IMR-90 (cell line): Measurements from ENCODE around the gene LPCAT2. TPM values are rescaled to one million over a fixed set of nuclear protein-coding genes. Genes with fewer than 3 reads are reported as not detected.

Experiments
- ATAC-seq: fragments of 200-7000 bp; cut with Tn5 transposase; 2 replicates; pipeline ENCODE4 v1.9.1; 2020; ENCODE audit warnings: low read depth, mild to moderate bottlenecking, moderate library complexity
- BruUV-seq: library from RNA; stranded (reverse); fragments of 400-500 nt; replicated peaks from 2 replicates; lab custom pipeline; 2021; lab: Mats Ljungman, UMichigan
- CTCF ChIA-PET: fragments of 300-600 bp; formaldehyde crosslinking; extraction: SDS; loops from one replicate; lab custom pipeline; 2021; ENCODE audit warnings: antibody characterized with exemption; lab: Yijun Ruan, JAX
- POLR2A ChIA-PET: fragments of 300-600 bp; sonication (Branson Sonifier 250); formaldehyde crosslinking; loops from one replicate; lab custom pipeline; 2022; ENCODE audit warnings: antibody characterized with exemption; ENCODE audit not compliant: unreplicated experiment; lab: Charles Lee
- DNase-seq: peaks from one replicate; pipeline ENCODE4 v3.0.0; 2013
- H2AFZ ChIP-seq: replicated peaks from 2 replicates; pipeline ENCODE3; 2013; ENCODE audit warnings: low read length, mild to moderate bottlenecking; ENCODE audit not compliant: poor library complexity
- H2AK5ac ChIP-seq: 2 replicates; pipeline ENCODE4 v1.6.1; 2013; ENCODE audit warnings: low read depth, low read length, inconsistent platforms
- H2AK9ac ChIP-seq: replicated peaks from 2 replicates; pipeline ENCODE3; 2013; ENCODE audit warnings: mild to moderate bottlenecking, low read depth, low read length, moderate library complexity; ENCODE audit not compliant: poor library complexity
- H2BK120ac ChIP-seq: 2 replicates; pipeline ENCODE4 v1.6.1; 2013; ENCODE audit warnings: low read depth, low read length, inconsistent platforms
- H2BK15ac ChIP-seq: 3 replicates; pipeline ENCODE4 v1.6.1; 2013; ENCODE audit warnings: low read depth, low read length, inconsistent platforms
- H2BK20ac ChIP-seq: 2 replicates; pipeline ENCODE4 v1.6.1; 2013; ENCODE audit warnings: low read depth, mild to moderate bottlenecking, inconsistent platforms, low read length, moderate library complexity
- H2BK5ac ChIP-seq: 2 replicates; pipeline ENCODE4 v1.6.1; 2013; ENCODE audit warnings: mild to moderate bottlenecking, low read depth, low read length, inconsistent platforms; ENCODE audit not compliant: poor library complexity, severe bottlenecking
- H3K14ac ChIP-seq: replicated peaks from 2 replicates; pipeline ENCODE4 v1.6.1; 2013; ENCODE audit warnings: low read depth, low read length, inconsistent platforms
- H3K18ac ChIP-seq: 2 replicates; pipeline ENCODE4 v1.6.1; 2013; ENCODE audit warnings: low read depth, low read length, control low read depth
- H3K23ac ChIP-seq: 2 replicates; pipeline ENCODE4 v1.6.1; 2013; ENCODE audit warnings: low read depth, low read length, inconsistent platforms
- H3K27ac ChIP-seq: 2 replicates; pipeline ENCODE4 v1.5.1; 2013; ENCODE audit warnings: mild to moderate bottlenecking, control low read depth, low read length; ENCODE audit not compliant: insufficient read depth
- H3K27me3 ChIP-seq: 2 replicates; pipeline ENCODE4 v1.6.1; 2013; ENCODE audit warnings: low read length; ENCODE audit not compliant: control insufficient read depth, insufficient read depth
- H3K36me3 ChIP-seq: 2 replicates; pipeline ENCODE4 v1.6.1; 2013; ENCODE audit warnings: low read length, mixed read lengths; ENCODE audit not compliant: control insufficient read depth, insufficient read depth
- H3K4ac ChIP-seq: 2 replicates; pipeline ENCODE4 v1.6.1; 2013; ENCODE audit warnings: low read depth, low read length, inconsistent platforms
- H3K4me1 ChIP-seq: 2 replicates; pipeline ENCODE4 v1.6.1; 2013; ENCODE audit warnings: low read length, mixed read lengths; ENCODE audit not compliant: control insufficient read depth, insufficient read depth
- H3K4me2 ChIP-seq: 2 replicates; pipeline ENCODE4 v1.6.1; 2013; ENCODE audit warnings: low read depth, mild to moderate bottlenecking, control low read depth, low read length, moderate library complexity
- H3K4me3 ChIP-seq: 2 replicates; pipeline ENCODE4 v1.5.1; 2013; ENCODE audit warnings: low read depth, mild to moderate bottlenecking, control low read depth, low read length, moderate library complexity; ENCODE audit not compliant: insufficient read depth
- H3K56ac ChIP-seq: 2 replicates; pipeline ENCODE4 v1.6.1; 2013; ENCODE audit warnings: low read length, inconsistent platforms; ENCODE audit not compliant: insufficient read depth; ENCODE audit errors: extremely low read depth
- H3K79me1 ChIP-seq, 2 experiments: 2 replicates each; pipeline ENCODE4 v1.6.1; 2013; ENCODE audit warnings: low read length in 2 of 2, inconsistent platforms in 1 of 2, low read depth in 1 of 2
- H3K9ac ChIP-seq: 2 replicates; pipeline ENCODE4 v1.6.1; 2013; ENCODE audit warnings: low read depth, low read length, control low read depth
- H3K9me1 ChIP-seq: 2 replicates; pipeline ENCODE4 v1.6.1; 2013; ENCODE audit warnings: low read length, inconsistent platforms; ENCODE audit not compliant: insufficient read depth
- H3K9me3 ChIP-seq: 2 replicates; pipeline ENCODE4 v1.6.1; 2013; ENCODE audit warnings: low read length; ENCODE audit not compliant: control insufficient read depth, insufficient read depth
- H4K20me1 ChIP-seq: 2 replicates; pipeline ENCODE4 v1.6.1; 2013; ENCODE audit warnings: low read length, inconsistent platforms; ENCODE audit not compliant: insufficient read depth
- H4K5ac ChIP-seq: 2 replicates; pipeline ENCODE4 v1.6.1; 2013; ENCODE audit warnings: mild to moderate bottlenecking, low read depth, low read length, control low read depth
- H4K8ac ChIP-seq, 2 experiments: 2 replicates each; pipeline ENCODE4 v1.6.1; 2013; ENCODE audit warnings: low read depth in 2 of 2, low read length in 2 of 2, control low read depth in 1 of 2, inconsistent platforms in 1 of 2
- H4K91ac ChIP-seq: 2 replicates; pipeline ENCODE4 v1.6.1; 2013; ENCODE audit warnings: low read depth, low read length, inconsistent platforms; ENCODE audit not compliant: insufficient read depth
- BHLHE40 ChIP-seq: fragments of 150-350 bp; IDR thresholded peaks from 2 replicates; pipeline ENCODE4 v1.6.1; 2016; ENCODE audit warnings: mild to moderate bottlenecking, low read depth, low read length
- CEBPB ChIP-seq: IDR thresholded peaks from 2 replicates; pipeline ENCODE4 v1.6.1; 2012; ENCODE audit warnings: low read depth, low read length, improper control_type of control experiment
- CHD1 ChIP-seq: IDR thresholded peaks from 2 replicates; pipeline ENCODE4 v1.6.1; 2012; ENCODE audit warnings: low read depth, low read length, improper control_type of control experiment
- CTCF ChIP-seq: conservative IDR thresholded peaks from 2 replicates; pipeline ENCODE4 v1.5.1; 2012; ENCODE audit warnings: mild to moderate bottlenecking, low read depth, low read length, improper control_type of control experiment
- FOS ChIP-seq: fragments of 150-350 bp; IDR thresholded peaks from 2 replicates; pipeline ENCODE4 v1.6.1; 2016; ENCODE audit warnings: low read depth, low read length
- MAFK ChIP-seq: IDR thresholded peaks from 2 replicates; pipeline ENCODE4 v1.6.1; 2012; ENCODE audit warnings: low read depth, low read length, improper control_type of control experiment
- MAZ ChIP-seq: IDR thresholded peaks from 2 replicates; pipeline ENCODE4 v1.6.1; 2012; ENCODE audit warnings: low read depth, mild to moderate bottlenecking, low read length, improper control_type of control experiment, moderate library complexity, borderline replicate concordance
- MXI1 ChIP-seq: IDR thresholded peaks from 2 replicates; pipeline ENCODE4 v1.6.1; 2012; ENCODE audit warnings: low read depth, mild to moderate bottlenecking, low read length, moderate library complexity, borderline replicate concordance
- NFE2L2 ChIP-seq: fragments of 150-350 bp; IDR thresholded peaks from 2 replicates; pipeline ENCODE4 v1.6.1; 2016; ENCODE audit warnings: low read depth, mild to moderate bottlenecking, low read length
- POLR2A ChIP-seq: IDR thresholded peaks from 2 replicates; pipeline ENCODE4 v1.6.1; 2012; ENCODE audit warnings: mild to moderate bottlenecking, low read depth, low read length
- RAD21 ChIP-seq: IDR thresholded peaks from 2 replicates; pipeline ENCODE4 v1.6.1; 2012; ENCODE audit warnings: low read length, improper control_type of control experiment
- RCOR1 ChIP-seq: IDR thresholded peaks from 2 replicates; pipeline ENCODE4 v1.6.1; 2012; ENCODE audit warnings: mild to moderate bottlenecking, low read length, improper control_type of control experiment; ENCODE audit not compliant: insufficient replicate concordance
- RFX5 ChIP-seq: IDR thresholded peaks from 2 replicates; pipeline ENCODE4 v1.8.0; 2012; ENCODE audit warnings: low read depth, mild to moderate bottlenecking, low read length, moderate library complexity
- SMC3 ChIP-seq: fragments of 150-350 bp; IDR thresholded peaks from 2 replicates; pipeline ENCODE4 v1.6.1; 2016; ENCODE audit warnings: low read depth, mild to moderate bottlenecking, antibody characterized with exemption, low read length, moderate library complexity
- WGBS, 2 experiments: methylation state at CpG; one replicate each; pipeline versions ENCODE4 v1.1.5 to v1.1.7; 2013; ENCODE audit warnings: missing lambda C conversion rate in 2 of 2; ENCODE audit not compliant: insufficient read length in 1 of 2; ENCODE audit errors: extremely low coverage in 2 of 2; 5-methylcytosine and 5-hydroxymethylcytosine counted together
- dilution Hi-C: fragments of 300-500 bp; cut with HindIII; formaldehyde crosslinking; loops from one replicate; pipeline ENCODE4 v1.14.3; 2018; ENCODE audit warnings: low sequenced_read_pairs; ENCODE audit not compliant: unreplicated experiment
- in situ Hi-C: fragments of 300-500 bp; cut with MboI; formaldehyde crosslinking; loops from 3 replicates; pipeline ENCODE4 v1.14.3; 2019; ENCODE audit warnings: low sequenced_read_pairs, inconsistent platforms, mixed read lengths
- intact Hi-C: fragments of 100-400 bp; cut with micrococcal nuclease; formaldehyde crosslinking; loops from 2 replicates; pipeline ENCODE4 v1.10.0; 2022
- polyA plus RNA-seq, 3 experiments: library from polyadenylated mRNA; depleted of rRNA; stranded (reverse); fragments of >200 nt; gene quantifications; 2 replicates each; pipeline ENCODE4 v1.2.3, GENCODE V29; 2012; ENCODE audit warnings: low replicate concordance in 1 of 3
- total RNA-seq: library from RNA; depleted of rRNA; stranded (reverse); fragments of >200 nt; gene quantifications from 2 replicates; pipeline ENCODE4 v1.2.3, GENCODE V29; 2012
- TF ChIP-seq, protein P1 (sequence below): fragments of 150-350 bp; IDR thresholded peaks from 2 replicates; pipeline ENCODE4 v1.6.1; 2016; ENCODE audit warnings: low read depth, mild to moderate bottlenecking, low read length, moderate library complexity, borderline replicate concordance
- TF ChIP-seq, protein P2 (sequence below): fragments of 150-350 bp; IDR thresholded peaks from 2 replicates; pipeline ENCODE4 v1.6.1; 2017; ENCODE audit warnings: mild to moderate bottlenecking, antibody characterized with exemption, low read length, low read depth

The LPCAT2 gene
- total and polyA plus RNA-seq, 2 of the 4 experiments (the other 2 are of a cell fraction): 8.6 to 8.7 TPM

- Histone ChIP-seq H4K8ac (no peak overlapping the region), H2AK9ac (no peak overlapping the region), H3K56ac (no peak overlapping the region), H2BK20ac (no peak overlapping the region), H3K4me1 (no peaks in the 10 kb centered on the region), H2AFZ (no peak overlapping the region), H2BK15ac (no peak overlapping the region), H4K5ac (no peak overlapping the region), H2AK5ac (no peak overlapping the region), H3K9me1 (no peaks in the 10 kb centered on the region), H3K27me3 (peaks cover 12% of the 10 kb centered on the region), H3K18ac (no peak overlapping the region), H3K14ac (no peak overlapping the region), H3K4me3 (no peak overlapping the region), H3K36me3 (no peaks in the 10 kb centered on the region), H3K27ac (no peak overlapping the region), H2BK5ac (no peak overlapping the region), H2BK120ac (no peak overlapping the region), H4K20me1 (no peaks in the 10 kb centered on the region), H3K79me1 (no peaks in the 10 kb centered on the region), H4K91ac (no peak overlapping the region), H3K4ac (no peak overlapping the region), H3K4me2 (no peak overlapping the region), H3K9me3 (no peaks in the 10 kb centered on the region), H3K23ac (no peak overlapping the region), H3K9ac (no peak overlapping the region)
- ChIA-PET CTCF (no interaction called here), POLR2A (no interaction called here)
- intact Hi-C loops (no loop called here), dilution Hi-C loops (no loop called here), in situ Hi-C loops (no loop called here)
- no TSS peak for BruUV-seq
- ATAC-seq (no peak), DNase-seq (no peak)
- TF ChIP-seq CEBPB: no peak
- TF ChIP-seq RAD21: no peak
- TF ChIP-seq, protein P1, sequence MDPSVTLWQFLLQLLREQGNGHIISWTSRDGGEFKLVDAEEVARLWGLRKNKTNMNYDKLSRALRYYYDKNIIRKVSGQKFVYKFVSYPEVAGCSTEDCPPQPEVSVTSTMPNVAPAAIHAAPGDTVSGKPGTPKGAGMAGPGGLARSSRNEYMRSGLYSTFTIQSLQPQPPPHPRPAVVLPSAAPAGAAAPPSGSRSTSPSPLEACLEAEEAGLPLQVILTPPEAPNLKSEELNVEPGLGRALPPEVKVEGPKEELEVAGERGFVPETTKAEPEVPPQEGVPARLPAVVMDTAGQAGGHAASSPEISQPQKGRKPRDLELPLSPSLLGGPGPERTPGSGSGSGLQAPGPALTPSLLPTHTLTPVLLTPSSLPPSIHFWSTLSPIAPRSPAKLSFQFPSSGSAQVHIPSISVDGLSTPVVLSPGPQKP: no peak
- no peak for TF ChIP-seq SMC3
- no peak for TF ChIP-seq MAFK
- no peak for TF ChIP-seq FOS
- TF ChIP-seq, protein P2, sequence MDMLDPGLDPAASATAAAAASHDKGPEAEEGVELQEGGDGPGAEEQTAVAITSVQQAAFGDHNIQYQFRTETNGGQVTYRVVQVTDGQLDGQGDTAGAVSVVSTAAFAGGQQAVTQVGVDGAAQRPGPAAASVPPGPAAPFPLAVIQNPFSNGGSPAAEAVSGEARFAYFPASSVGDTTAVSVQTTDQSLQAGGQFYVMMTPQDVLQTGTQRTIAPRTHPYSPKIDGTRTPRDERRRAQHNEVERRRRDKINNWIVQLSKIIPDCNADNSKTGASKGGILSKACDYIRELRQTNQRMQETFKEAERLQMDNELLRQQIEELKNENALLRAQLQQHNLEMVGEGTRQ: no peak
- TF ChIP-seq POLR2A: no peak
- TF ChIP-seq RFX5: no peak
- TF ChIP-seq CTCF: no peak
- no peak for TF ChIP-seq NFE2L2
- TF ChIP-seq MXI1: no peak
- TF ChIP-seq RCOR1: no peak
- no peak for TF ChIP-seq MAZ
- TF ChIP-seq BHLHE40: no peak
- no peak for TF ChIP-seq CHD1
- WGBS, 2 experiments: no CpG with 5 or more reads among the region's 3 CpGs
These were observed 117.0 kb downstream of the LPCAT2 start for GRCh38 chr16:55625843-55626242.
